ENCODE data around the gene DEFB132. TPM values are rescaled to one million over a fixed set of nuclear protein-coding genes. Genes with fewer than 3 reads are reported as not detected.

DEFB132 gene
- total and polyA plus RNA-seq, 8 donors, result not detected

DNA sequence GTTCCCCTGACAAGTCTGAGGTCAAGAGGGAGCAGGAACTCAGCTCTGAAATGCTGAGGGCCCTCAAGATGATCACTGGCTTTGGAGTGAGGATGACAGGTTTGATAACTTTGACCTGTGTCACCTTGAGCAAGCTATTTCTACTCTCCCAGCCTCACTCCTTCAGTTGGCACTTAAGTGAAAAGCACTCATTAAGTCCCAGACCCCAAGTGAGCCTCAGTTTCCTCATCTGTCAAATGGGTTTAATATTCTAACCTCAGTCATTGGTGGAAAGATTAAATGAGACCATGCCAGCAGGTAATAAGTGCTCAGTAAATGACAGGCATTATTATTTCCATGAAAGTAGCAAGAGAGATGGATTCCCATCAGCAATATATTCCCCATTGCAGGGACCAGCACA lies 14.0 kb downstream of the DEFB132 start:
- TF ChIP-seq, protein P1, sequence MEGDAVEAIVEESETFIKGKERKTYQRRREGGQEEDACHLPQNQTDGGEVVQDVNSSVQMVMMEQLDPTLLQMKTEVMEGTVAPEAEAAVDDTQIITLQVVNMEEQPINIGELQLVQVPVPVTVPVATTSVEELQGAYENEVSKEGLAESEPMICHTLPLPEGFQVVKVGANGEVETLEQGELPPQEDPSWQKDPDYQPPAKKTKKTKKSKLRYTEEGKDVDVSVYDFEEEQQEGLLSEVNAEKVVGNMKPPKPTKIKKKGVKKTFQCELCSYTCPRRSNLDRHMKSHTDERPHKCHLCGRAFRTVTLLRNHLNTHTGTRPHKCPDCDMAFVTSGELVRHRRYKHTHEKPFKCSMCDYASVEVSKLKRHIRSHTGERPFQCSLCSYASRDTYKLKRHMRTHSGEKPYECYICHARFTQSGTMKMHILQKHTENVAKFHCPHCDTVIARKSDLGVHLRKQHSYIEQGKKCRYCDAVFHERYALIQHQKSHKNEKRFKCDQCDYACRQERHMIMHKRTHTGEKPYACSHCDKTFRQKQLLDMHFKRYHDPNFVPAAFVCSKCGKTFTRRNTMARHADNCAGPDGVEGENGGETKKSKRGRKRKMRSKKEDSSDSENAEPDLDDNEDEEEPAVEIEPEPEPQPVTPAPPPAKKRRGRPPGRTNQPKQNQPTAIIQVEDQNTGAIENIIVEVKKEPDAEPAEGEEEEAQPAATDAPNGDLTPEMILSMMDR (IDR thresholded peaks at IDR 0.05), result no peak
- Histone ChIP-seq H3K4me1 (peaks cover 0 to 8% of the 10 kb centered on the region in 2 donors), H3K9me3 (no peaks in the 10 kb centered on the region), H3K4me3 (no peak overlapping the region), H3K36me3 (peaks cover 0 to 10% of the 10 kb centered on the region in 2 donors), H3K27ac (no peak overlapping the region), H3K27me3 (no peaks in the 10 kb centered on the region)
- no peak for DNase-seq
- ATAC-seq, result no peak
- intact Hi-C loops (cut with DNase I), result no loop called here

DNA sequence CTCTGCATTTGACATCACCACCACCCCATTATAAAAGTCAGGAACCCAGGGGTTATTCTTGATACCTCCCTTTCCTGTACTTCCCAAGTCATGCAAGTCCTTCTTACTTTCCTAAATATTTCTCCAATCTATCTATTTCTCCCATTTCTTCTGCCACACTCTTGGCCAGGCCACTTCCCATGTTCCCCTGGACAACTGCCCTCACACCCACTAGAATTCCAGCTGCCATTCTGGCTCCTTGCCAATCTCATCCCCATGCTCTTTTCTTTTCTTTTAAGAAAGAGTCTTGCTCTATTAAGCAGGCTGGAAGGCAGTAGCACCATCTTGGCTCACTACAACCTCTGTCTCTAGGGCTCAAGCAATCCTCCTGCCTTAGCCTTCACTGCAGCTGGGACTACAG lies 15.2 kb downstream of the DEFB132 start:
- H3K36me3 ChIP-seq, result peaks cover 0 to 20% of the 10 kb centered on the region in 2 donors
- DNase-seq, result no peak
- TF ChIP-seq, protein P1 (IDR thresholded peaks at IDR 0.05), result no peak
- intact Hi-C loops (cut with DNase I), result no loop called here
- no peak overlapping the region for H3K4me3 ChIP-seq
- no peaks in the 10 kb centered on the region for H3K4me1 ChIP-seq
- no peaks in the 10 kb centered on the region for H3K9me3 ChIP-seq
- no peak overlapping the region for H3K27ac ChIP-seq
- ATAC-seq, result no peak
- H3K27me3 ChIP-seq, result no peaks in the 10 kb centered on the region

DNA sequence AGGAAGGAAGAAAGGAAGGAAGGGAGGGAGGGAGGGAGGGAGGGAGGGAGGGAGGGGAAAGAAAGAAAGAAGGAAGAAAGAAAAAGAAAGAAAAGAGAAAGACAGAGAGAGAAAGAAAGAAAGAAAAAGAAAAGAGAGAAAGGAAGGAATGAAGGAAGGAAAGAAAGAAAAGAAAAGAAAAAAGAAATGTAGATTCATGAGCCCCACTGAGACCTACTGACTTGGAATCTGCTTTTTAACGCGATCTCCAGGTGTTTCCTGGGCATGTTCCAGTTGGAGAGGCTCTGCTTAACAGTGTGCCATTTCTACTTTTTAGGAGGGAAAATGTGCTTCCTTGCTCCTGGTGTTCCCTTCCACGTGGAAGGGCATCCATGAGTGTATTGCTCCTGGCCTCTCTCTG lies 16.4 kb downstream of the DEFB132 start:
- Histone ChIP-seq H3K27ac (no peak overlapping the region), H3K9me3 (no peaks in the 10 kb centered on the region), H3K36me3 (peaks cover 0 to 29% of the 10 kb centered on the region in 2 donors), H3K27me3 (no peaks in the 10 kb centered on the region), H3K4me3 (no peak overlapping the region), H3K4me1 (no peaks in the 10 kb centered on the region)
- no peak for ATAC-seq
- no peak for DNase-seq
- TF ChIP-seq, protein P1 (IDR thresholded peaks at IDR 0.05), result no peak
- intact Hi-C loops (cut with DNase I), result no loop called here

DNA sequence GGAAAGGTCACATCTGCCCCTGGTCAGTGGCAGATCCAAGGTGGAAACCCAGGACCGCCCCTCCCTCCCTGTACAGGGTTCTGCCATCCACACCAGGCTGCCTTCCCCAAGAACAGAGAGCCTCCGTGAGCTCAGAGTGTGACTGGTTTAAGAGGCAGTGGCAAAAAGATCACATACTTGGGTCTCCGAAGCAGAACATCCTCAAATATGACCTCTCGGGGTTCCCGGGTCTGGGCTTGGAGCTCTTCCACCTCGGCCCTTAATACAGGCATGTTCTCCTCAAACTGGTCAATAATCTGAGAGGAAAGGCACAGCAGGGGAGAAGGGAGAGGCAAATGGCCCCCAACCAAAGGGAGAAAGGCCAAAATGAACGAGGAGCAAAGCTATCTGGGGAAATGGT lies 18.3 kb downstream of the DEFB132 start:
- ATAC-seq (no peak), DNase-seq (no peak)
- Histone ChIP-seq H3K27me3 (no peaks in the 10 kb centered on the region), H3K4me1 (no peaks in the 10 kb centered on the region), H3K9me3 (no peaks in the 10 kb centered on the region), H3K27ac (no peak overlapping the region), H3K36me3 (peaks cover 0 to 29% of the 10 kb centered on the region in 2 donors), H3K4me3 (no peak overlapping the region)
- intact Hi-C loops (cut with DNase I), result no loop called here
- TF ChIP-seq, protein P1 (IDR thresholded peaks at IDR 0.05), result no peak

DNA sequence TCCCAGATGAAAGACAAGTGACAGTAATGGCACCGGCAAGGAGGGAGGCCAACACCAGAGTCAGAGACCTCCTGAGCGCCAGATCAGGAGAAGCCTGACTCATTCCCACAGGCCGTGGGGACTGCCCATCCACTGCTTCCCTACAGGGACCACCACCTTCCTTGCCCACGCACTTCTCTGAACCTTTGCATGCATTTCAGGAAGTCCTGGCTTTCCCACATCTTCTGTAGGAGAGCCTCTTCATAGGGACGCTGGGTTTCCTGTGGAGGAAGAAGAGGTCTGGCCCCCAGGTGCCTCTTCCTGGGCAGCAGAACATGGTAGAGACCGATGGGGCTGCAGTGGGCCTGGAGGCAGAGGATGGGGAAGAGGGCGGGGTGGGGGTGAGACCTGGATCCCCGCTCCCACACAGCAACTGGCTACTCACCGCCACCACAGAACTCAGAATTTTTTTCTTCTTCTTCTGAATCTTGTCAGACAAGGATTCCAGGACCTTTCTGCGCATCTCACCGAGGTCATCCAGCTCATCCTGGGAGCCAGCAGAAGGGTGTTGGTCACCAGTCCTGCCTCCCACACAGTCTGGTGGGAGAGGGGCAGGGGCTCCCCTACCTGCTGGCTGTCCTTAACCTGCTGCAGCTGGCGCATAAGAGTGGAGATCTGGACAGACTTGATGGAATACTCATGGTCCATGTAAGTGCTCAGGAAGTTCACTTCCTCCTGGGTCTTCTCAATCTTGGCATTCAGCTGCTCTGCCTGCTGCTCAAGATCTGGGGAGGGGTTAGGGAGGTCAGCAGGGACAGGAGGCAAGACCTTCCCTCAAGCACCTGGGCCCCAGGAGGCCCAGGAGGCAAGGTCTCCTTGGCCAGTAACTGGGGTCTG lies 19.3 kb downstream of the DEFB132 start:
- no peaks in the 10 kb centered on the region for H3K27me3 ChIP-seq
- peaks cover 0 to 37% of the 10 kb centered on the region in 2 donors for H3K36me3 ChIP-seq
- intact Hi-C loops (cut with DNase I), result no loop called here
- no peak overlapping the region for H3K27ac ChIP-seq
- H3K4me1 ChIP-seq, result no peaks in the 10 kb centered on the region
- TF ChIP-seq, protein P1 (IDR thresholded peaks at IDR 0.05), result no peak
- no peaks in the 10 kb centered on the region for H3K9me3 ChIP-seq
- ATAC-seq (no peak), DNase-seq (no peak)
- no peak overlapping the region for H3K4me3 ChIP-seq
